Colonic mucosa (tissue), 4 donors: Measurements from ENCODE around the gene TNFRSF6B. TPM values are rescaled to one million over a fixed set of nuclear protein-coding genes. Genes with fewer than 3 reads are reported as not detected.
"Not testable (repeated sequence)": the region's sequence is repeated elsewhere in the genome, so short reads cannot be mapped to it uniquely, and the experiment has no call there.

ENCODE experiments used
- DNase-seq: peaks from one replicate; pipeline ENCODE4 v3.0.0-alpha.2; 2020
- H3K27ac ChIP-seq: fragments of 200-600 bp; one replicate; pipeline ENCODE4 v1.8.0; 2021
- H3K27me3 ChIP-seq: fragments of 200-600 bp; one replicate; pipeline ENCODE4 v1.8.0; 2021
- H3K36me3 ChIP-seq: fragments of 200-600 bp; one replicate; pipeline ENCODE4 v1.8.0; 2021
- H3K4me1 ChIP-seq: fragments of 200-600 bp; one replicate; pipeline ENCODE4 v1.8.0; 2021; ENCODE audit warnings: mild to moderate bottlenecking
- H3K4me3 ChIP-seq: fragments of 200-600 bp; one replicate; pipeline ENCODE4 v1.8.0; 2021
- H3K9ac ChIP-seq, 2 donors: one replicate each; pipeline ENCODE4 v1.7.0; 2013; ENCODE audit warnings: control low read depth in 2 of 2, low read depth in 2 of 2, low read length in 2 of 2
- H3K9me3 ChIP-seq: fragments of 200-600 bp; one replicate; pipeline ENCODE4 v1.8.0; 2021
- CTCF ChIP-seq: fragments of 200-600 bp; IDR thresholded peaks from one replicate; pipeline ENCODE4 v1.8.0; 2022; ENCODE audit warnings: antibody characterized with exemption, mild to moderate bottlenecking
- intact Hi-C: fragments of 100-400 bp; cut with DNase I; formaldehyde crosslinking; loops from one replicate; pipeline ENCODE4 v1.14.1; 2022
- total RNA-seq, 2 donors: library from RNA; stranded (reverse); fragmentation: NEBNext Ultra II Directional in 1 of 2; extraction: Animal tissue kit (Norgen Biotek cat#: 25700) in 1 of 2; gene quantifications; one replicate each; pipeline ENCODE4 v1.2.1, GENCODE V29; 2021
- donor health status: healthy.
- donor health status: DM: no; HTN: no; CAD: no.
- donor health status: DM: no; HTN: no; CAD: no.

Gene TNFRSF6B
- total RNA-seq, 2 donors from 2014 or later: 7.5 TPM; not detected in 1

- H3K9me3 ChIP-seq: no peaks in the 10 kb centered on the region
- no peak for DNase-seq
- no peak overlapping the region for H3K9ac ChIP-seq
- no peak for TF ChIP-seq CTCF
- H3K27ac ChIP-seq: no peak overlapping the region
- peaks cover 9% of the 10 kb centered on the region for H3K4me1 ChIP-seq
- H3K4me3 ChIP-seq: no peak overlapping the region
- no peaks in the 10 kb centered on the region for H3K36me3 ChIP-seq
- intact Hi-C loops: no loop called here
- peaks cover 14% of the 10 kb centered on the region for H3K27me3 ChIP-seq
Measured at GRCh38 chr20:63656451-63656850, 40.0 kb upstream of the TNFRSF6B start.

- intact Hi-C loops: no loop called here
- DNase-seq: no peak
- H3K9me3 ChIP-seq: no peaks in the 10 kb centered on the region
- peaks cover 5% of the 10 kb centered on the region for H3K27me3 ChIP-seq
- no peaks in the 10 kb centered on the region for H3K36me3 ChIP-seq
- peak overlapping the region; percentile 59 for H3K27ac ChIP-seq
- H3K9ac ChIP-seq: peak overlapping the region in 1 of 2 donors; percentile 72
- no peak for TF ChIP-seq CTCF
- H3K4me3 ChIP-seq: peak overlapping the region; percentile 69
- H3K4me1 ChIP-seq: peaks cover 9% of the 10 kb centered on the region
Measured at GRCh38 chr20:63657260-63657936, 39.1 kb upstream of the TNFRSF6B start.

GRCh38 chr20:63657937-63658748 lies 38.3 kb upstream of the TNFRSF6B start, which contains the start of gene RTEL1:
TSS of gene RTEL1 (plus strand) at chr20:63658312. CDS start at chr20:63659403, 1,091 bp downstream.
- no peaks in the 10 kb centered on the region for H3K36me3 ChIP-seq
- H3K27me3 ChIP-seq: no peaks in the 10 kb centered on the region
- peak; percentile 93 for DNase-seq
- peak within 1 kb of the TSS; percentile 72 to 88 for H3K9ac ChIP-seq
- H3K9me3 ChIP-seq: no peaks in the 10 kb centered on the region
- peaks cover 9% of the 10 kb centered on the region for H3K4me1 ChIP-seq
- peak within 1 kb of the TSS; percentile 59 for H3K27ac ChIP-seq
- intact Hi-C loops: no loop called here
- TF ChIP-seq CTCF: no peak
- H3K4me3 ChIP-seq: peak within 1 kb of the TSS; percentile 69

- Histone ChIP-seq H3K27ac (peak overlapping the region; percentile 59), H3K4me1 (peaks cover 9% of the 10 kb centered on the region), H3K9me3 (no peaks in the 10 kb centered on the region), H3K9ac (peak overlapping the region; percentile 63 to 88), H3K27me3 (no peaks in the 10 kb centered on the region), H3K36me3 (no peaks in the 10 kb centered on the region), H3K4me3 (peak overlapping the region; percentile 69)
- no peak for TF ChIP-seq CTCF
- DNase-seq: no peak
- intact Hi-C loops: no loop called here
Measured at GRCh38 chr20:63658749-63659187, 37.7 kb upstream of the TNFRSF6B start.

- intact Hi-C loops: no loop called here
- no peak for DNase-seq
- TF ChIP-seq CTCF: no peak
- H3K4me1 ChIP-seq: peaks cover 9% of the 10 kb centered on the region
- H3K27me3 ChIP-seq: no peaks in the 10 kb centered on the region
- H3K36me3 ChIP-seq: no peaks in the 10 kb centered on the region
- H3K4me3 ChIP-seq: peak overlapping the region; percentile 69
- peak overlapping the region in 1 of 2 donors; percentile 88 for H3K9ac ChIP-seq
- peak overlapping the region; percentile 59 for H3K27ac ChIP-seq
- no peaks in the 10 kb centered on the region for H3K9me3 ChIP-seq
Measured at GRCh38 chr20:63659370-63659769, 37.1 kb upstream of the TNFRSF6B start.

- H3K4me3 ChIP-seq, H3K9ac ChIP-seq, H3K27ac ChIP-seq, H3K36me3 ChIP-seq, H3K9me3 ChIP-seq, H3K4me1 ChIP-seq, DNase-seq, H3K27me3 ChIP-seq, intact Hi-C loops: not testable (repeated sequence)
Measured at GRCh38 chr20:63660174-63660573, 36.3 kb upstream of the TNFRSF6B start.
